Body of pancreas (tissue), 4 donors: Measurements from ENCODE around the gene ARHGAP24.

Source experiments
- CTCF ChIP-seq, 7 experiments: fragments of 450-650 bp in 4 of 7; fragments of 200-600 bp in 3 of 7; sonication (generic) in 3 of 7; IDR thresholded peaks; one replicate each; pipeline ENCODE4 v1.5.1; 2016 to 2019; ENCODE audit warnings: antibody characterized with exemption in 7 of 7
- POLR2A ChIP-seq, 3 donors: fragments of 450-650 bp; IDR thresholded peaks; one replicate each; pipeline ENCODE4 v1.6.1; 2016; ENCODE audit warnings: antibody characterized with exemption in 3 of 3, mild to moderate bottlenecking in 2 of 3

GRCh38 chr4:85697854-85698253 is 222.9 kb downstream of the ARHGAP24 start:
- TF ChIP-seq CTCF (IDR thresholded peaks at IDR 0.05) (no peak), POLR2A (IDR thresholded peaks at IDR 0.05) (no peak)
